NCI-H226 (cell line): ENCODE results near the gene GJA9.
"Not testable (repeated sequence)": the region's sequence is repeated elsewhere in the genome, so short reads cannot be mapped to it uniquely, and the experiment has no call there.

Source experiments
- DNase-seq: peaks from one replicate; pipeline ENCODE4 v3.0.0-alpha.2; 2015

GJA9 gene

GRCh38 chr1:38873027-38873969, 8.1 kb downstream of the GJA9 start, which contains the start of gene MYCBP:
Gene MYCBP, minus strand, starts transcription at chr1:38873348. Its CDS starts 43 bp downstream, at chr1:38873305.
- DNase-seq = peak; percentile 91

GRCh38 chr1:38872401-38873026, 8.9 kb downstream of the GJA9 start:
- peak; percentile 11 for DNase-seq

- no peak for DNase-seq
Measured at GRCh38 chr1:38870996-38871395, 10.4 kb downstream of the GJA9 start.

- no peak for DNase-seq
Measured at GRCh38 chr1:38867208-38867607, 14.2 kb downstream of the GJA9 start.

GRCh38 chr1:38865112-38865715, 16.2 kb downstream of the GJA9 start:
- DNase-seq = no peak

- no peak for DNase-seq
Measured at GRCh38 chr1:38860454-38860795, 21.0 kb downstream of the GJA9 start.

GRCh38 chr1:38859561-38860453, 21.6 kb downstream of the GJA9 start, which contains the start of gene RRAGC:
Gene RRAGC, minus strand, starts transcription at chr1:38859772. Its CDS starts 126 bp downstream, at chr1:38859646.
- peak; percentile 99 for DNase-seq

GRCh38 chr1:38858833-38859560, 22.4 kb downstream of the GJA9 start:
- peak; percentile 74 for DNase-seq

GRCh38 chr1:38852780-38853179, 28.6 kb downstream of the GJA9 start:
- DNase-seq = no peak

- DNase-seq = no peak
Measured at GRCh38 chr1:38848071-38848470, 33.3 kb downstream of the GJA9 start.

- DNase-seq = no peak
Measured at GRCh38 chr1:38846210-38846609, 35.2 kb downstream of the GJA9 start.

GRCh38 chr1:38845088-38845487, 36.3 kb downstream of the GJA9 start:
- DNase-seq = not testable (repeated sequence)

- DNase-seq = no peak
Measured at GRCh38 chr1:38840281-38840680, 41.1 kb downstream of the GJA9 start.

- no peak for DNase-seq
Measured at GRCh38 chr1:38839363-38839762, 42.0 kb downstream of the GJA9 start.

GRCh38 chr1:38836316-38836715, 45.1 kb downstream of the GJA9 start:
- DNase-seq = not testable (repeated sequence)

GRCh38 chr1:38834937-38835827, 46.2 kb downstream of the GJA9 start:
- peak; percentile 48 for DNase-seq

- no peak for DNase-seq
Measured at GRCh38 chr1:38834221-38834782, 47.1 kb downstream of the GJA9 start.

GRCh38 chr1:38833146-38833545, 48.2 kb downstream of the GJA9 start:
- no peak for DNase-seq

GRCh38 chr1:38832370-38832734, 49.0 kb downstream of the GJA9 start:
- no peak for DNase-seq

GRCh38 chr1:38831731-38832369, 49.5 kb downstream of the GJA9 start:
- no peak for DNase-seq
